ENCODE measurements around the gene LPAR1.
A peak's percentile ranks its signal among the peaks of the same experiment; 100 is the strongest.

LPAR1 gene

DNA sequence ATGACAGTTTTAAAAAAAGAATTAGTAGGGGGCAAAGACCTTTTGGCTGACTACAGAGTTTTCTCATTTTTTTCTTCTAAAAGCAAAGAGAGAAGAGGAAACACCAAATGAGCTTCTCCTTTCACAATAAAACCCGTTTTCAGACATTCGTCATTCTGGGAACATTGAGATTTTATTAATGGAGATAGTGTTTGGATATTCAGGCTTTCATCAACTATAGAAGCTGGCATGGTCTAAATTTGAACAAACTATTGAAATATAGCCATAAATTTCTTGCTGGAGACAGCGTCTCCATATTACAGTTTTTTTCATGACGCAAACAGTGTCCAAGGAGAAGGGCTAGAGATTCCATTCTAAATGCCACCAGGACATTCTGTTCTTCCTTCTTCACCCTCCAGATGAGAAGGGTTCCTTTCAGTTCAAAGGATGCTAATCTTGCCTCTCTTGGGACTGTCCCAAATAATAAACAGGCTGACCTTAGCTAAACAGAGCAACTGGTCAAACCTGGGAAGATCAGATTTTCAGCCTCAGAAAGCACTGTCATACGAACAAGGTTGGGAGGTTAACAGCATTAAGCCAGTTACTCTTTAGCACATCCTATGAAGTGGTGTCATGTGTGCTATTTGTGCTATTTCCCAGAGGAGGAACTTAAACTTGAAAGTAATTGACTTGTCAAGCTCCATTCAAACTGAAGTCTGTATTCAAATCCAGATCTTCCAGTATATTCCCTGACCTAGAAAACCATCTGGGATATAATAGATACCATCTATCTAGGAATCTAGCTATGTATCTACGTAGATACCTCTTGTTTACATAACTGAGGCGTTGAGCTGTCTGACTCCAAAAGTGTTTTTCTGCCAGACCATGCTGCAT lies 125.6 kb downstream of the LPAR1 start:
- no peak for DNase-seq

DNA sequence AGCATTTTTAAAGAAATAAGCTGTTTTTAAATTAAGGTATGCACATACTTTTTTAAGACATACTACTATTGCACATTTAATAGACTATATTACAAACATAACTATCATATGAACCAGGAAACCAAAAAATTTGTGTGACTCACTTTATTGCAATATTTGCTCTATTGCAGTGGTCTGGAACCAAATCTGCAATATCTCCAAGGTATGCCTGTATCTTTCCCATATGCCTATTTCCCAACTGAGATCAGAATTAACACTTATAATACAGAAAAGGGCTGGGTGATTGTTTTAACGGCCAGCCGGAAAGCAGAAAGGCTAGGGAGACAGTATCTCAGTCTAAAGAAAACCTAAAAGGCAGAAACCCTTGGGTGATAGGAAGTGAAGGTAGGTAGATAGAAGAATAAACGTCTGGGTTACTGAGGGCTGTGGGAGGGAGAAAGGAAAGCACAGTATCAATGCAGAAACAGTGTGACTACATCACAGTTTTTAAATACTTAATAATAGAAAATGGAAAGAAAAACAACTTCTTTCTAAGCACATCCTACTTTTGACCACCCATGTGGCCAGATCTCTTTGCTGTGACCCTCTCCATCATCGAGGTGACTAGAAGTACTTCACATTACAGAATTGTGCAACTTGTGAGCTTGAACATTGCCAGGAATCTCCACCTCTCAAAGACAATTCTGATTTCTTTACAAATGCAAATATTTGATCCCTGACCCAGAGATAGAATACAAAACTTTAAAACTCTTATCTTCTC lies 126.4 kb downstream of the LPAR1 start:
- no peak for DNase-seq

DNA sequence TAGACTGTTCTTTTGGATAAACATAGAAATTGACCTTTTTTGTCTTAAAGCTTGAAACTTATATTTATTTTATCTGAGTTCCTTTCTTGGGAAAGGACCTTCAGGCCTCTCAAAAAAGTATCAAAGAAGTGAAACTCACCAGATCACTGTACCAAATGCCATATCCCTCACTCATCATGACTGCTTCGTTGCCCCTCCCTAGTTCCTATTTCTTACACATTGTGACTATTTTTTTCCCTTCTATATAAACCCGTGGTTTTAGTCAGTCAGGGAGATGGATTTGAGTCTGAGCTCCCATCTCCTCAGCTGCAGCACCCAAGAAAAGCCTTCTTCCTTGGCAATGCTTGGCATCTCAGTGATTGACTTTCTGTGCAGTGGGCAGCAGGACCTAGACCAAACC lies 129.4 kb downstream of the LPAR1 start:
- no peak for DNase-seq

DNA sequence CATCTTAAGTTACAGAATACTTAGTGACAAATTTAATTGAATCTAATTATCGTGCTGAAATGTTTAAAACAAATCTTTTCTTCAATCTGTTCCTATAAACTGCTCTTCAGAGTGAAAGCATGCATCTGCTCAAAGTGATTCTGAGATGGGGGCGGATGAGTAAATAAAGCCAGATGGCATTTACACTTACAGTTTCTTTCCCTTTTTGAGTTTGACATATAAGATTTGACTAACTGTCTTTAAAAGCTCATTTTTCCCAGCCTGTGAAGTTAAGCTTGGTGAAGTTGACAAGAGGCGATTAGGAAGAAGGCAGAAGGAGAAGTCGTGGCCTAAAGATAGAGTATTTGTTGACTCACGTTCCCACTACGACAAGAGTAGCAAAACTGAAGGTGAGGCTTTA lies 137.4 kb downstream of the LPAR1 start:
- peak; percentile 90 to 97 for DNase-seq

DNA sequence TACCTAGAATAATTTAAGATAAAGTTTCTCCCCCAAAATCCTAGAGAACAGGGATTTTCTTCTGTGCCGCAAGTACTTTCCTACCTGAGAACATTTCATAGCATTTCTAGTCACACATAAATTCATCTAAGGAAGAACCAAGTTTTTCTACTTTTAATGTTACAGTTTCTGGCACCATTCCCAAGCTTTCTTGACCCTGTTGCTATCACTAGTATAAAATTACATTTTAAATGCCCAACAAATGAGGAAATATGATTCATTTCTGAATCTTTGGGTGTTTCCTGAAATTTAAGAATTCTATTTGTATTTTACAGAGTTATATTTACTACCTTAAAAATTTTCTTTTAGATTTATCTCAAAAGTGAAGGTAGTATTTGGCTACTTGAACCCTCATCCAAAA lies 137.8 kb downstream of the LPAR1 start:
- DNase-seq = no peak

DNA sequence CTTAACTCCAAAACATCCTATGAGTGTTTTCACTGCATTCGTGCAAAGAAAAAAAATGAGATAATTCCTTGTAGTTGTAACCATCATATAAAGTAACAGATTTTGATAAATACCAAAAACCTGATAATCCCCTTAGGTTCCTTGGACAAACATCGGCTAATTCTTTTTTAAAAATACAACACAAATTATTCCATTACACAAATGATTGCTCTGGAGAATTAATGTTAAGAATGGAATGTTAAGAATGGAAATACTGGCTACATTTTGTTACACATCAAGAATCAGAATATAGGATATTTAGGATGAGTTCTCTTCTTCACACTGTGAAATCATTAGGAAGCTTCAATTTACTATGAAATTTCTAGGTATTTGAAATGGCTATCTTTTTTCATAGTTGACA lies 139.4 kb downstream of the LPAR1 start:
- DNase-seq = no peak

DNA sequence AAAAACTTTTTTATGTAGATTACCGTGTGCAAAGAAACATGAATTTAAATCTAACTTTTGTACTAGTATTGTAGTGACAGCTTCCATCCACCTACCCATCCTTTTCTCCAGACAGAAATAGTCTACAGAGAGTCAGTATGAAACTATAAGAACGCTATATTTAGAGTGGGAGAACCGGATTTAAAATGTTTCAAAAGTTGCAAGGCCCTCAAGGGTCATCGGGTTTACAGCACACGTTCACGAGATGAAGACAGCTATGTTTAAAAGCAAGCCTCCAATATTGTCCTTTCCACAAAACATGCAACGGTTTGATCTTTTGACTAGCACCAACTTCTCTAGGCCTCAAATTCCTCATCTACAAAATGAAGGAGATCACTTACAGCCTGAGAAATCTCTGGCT lies 139.9 kb downstream of the LPAR1 start:
- no peak for DNase-seq

DNA sequence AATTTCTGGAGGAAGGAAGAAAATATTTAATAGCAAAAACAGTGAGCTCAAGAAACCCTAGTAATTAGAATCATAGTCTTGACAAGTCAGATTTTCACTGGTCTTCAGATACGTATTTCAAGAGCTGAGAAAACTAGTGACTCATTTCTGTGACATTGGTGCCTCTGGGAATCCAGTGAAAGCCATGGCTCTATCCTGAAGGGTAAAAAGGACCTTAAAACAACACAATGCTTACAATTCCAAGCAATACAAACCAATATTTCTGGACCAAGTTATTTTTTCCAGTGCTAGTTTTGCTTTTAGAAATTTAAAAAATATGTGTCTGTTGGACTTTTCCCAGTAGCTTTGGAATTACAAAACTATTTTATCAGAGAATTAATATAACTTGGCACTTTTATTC lies 140.3 kb downstream of the LPAR1 start:
- DNase-seq = no peak

DNA sequence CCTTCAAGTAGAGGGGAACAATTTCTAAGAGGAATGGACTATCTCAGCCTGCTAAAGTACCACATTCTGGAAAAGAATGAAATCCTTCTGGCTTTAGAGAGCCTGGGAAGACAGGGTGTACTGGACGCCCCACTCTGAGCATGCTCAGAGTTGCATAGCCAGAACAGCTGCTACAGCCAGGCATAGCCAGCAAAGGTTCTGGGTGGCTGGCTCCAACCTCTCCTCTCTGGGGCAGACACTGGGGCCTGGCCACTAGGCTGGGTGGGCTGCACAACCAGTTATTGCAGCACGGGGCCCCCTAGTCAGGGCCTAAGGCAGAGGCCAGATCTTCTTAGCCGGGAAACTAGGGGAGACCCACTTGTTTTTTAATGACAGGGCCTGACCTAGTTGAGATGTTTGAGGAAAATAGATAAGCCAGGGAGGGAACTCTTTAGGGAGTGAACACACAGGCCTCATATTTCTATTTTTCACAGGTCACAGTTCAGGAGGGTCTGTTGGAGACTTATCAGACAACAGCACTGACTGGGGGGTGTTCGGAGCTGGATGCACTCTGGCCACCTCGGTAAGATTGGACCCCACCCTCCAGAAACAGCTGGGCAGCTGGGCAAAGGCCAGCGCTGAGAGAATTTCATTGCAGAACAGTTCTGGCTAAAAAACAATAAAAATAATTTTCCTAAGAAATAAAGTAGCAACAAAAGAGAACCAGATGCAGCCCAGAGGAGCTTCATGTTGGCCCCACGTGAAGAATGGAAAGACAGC lies 142.9 kb downstream of the LPAR1 start:
- DNase-seq = no peak

DNA sequence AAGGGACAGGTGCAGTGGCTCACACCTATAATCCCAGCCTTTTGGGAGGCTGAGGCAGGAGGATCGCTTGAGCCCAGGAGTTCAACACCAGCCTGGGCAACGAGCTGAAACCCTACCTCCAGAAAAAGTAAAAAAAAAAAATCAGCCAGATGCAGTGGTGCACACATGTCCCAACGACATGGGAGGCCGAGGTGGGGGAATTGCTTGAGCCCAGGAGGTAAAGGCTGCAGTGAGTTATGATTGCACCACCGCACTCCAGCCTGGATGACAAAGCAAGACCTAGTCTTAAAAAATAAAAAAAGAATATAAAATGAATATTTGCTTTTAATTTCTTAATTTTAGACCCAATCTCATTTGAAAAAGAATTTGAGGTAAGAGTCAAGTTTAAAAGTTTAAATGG lies 143.5 kb downstream of the LPAR1 start:
- no peak for DNase-seq

DNA sequence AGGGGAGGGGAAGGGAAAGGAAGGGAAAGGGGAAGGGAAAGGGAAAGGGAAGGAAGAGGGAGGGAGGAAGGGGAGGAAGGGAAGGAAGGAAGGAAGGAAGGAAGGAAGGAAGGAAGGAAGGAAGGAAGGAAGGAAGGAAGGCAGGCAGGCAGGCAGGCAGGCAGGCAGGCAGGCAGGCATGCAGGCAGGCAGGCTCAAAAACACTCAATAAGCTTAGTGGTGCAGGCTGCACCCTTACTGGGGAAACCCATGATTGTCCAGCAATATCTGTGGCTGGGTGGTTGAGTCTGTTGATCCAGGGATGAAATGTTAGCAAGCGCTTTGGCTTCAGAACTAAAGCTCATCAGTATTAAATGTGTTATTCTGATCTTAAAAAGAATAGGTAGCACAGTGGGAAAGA lies 145.6 kb downstream of the LPAR1 start:
- no peak for DNase-seq

DNA sequence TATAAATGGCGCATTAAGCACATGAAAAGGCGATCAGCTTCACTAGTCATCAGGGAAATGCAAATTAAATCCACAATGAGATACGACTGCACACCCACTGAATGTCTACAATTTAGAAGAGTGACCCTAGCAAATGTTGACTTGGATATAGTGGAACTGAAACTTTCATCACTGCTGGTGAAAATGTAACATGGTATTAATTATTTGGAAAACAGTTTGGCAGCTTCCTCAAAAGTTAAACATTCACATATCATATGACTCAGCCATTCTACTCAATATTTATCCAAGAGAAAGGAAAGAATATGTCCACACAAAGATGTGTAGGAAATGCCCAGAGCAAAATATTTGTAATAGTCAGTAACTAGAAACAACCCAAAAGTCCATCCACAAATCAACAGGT lies 146.5 kb downstream of the LPAR1 start:
- DNase-seq = no peak

DNA sequence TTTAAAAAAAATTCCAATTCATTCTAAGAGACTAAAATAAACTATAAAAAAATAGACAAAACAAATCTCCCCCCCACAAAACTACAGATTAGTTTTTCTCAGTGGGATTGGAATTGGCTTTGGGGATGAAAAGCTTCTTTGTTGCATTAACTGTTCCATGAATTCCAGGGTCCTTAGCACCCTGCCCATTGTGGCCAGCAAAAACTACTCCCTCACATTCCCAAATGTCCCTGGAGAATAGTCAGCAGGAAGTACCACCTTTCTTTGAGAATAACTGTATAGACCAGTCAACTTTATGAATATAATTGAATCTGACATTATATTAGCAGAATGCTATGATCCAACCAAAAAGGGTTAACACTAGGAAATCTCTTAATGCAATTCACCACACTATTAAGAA lies 147.9 kb downstream of the LPAR1 start:
- no peak for DNase-seq

DNA sequence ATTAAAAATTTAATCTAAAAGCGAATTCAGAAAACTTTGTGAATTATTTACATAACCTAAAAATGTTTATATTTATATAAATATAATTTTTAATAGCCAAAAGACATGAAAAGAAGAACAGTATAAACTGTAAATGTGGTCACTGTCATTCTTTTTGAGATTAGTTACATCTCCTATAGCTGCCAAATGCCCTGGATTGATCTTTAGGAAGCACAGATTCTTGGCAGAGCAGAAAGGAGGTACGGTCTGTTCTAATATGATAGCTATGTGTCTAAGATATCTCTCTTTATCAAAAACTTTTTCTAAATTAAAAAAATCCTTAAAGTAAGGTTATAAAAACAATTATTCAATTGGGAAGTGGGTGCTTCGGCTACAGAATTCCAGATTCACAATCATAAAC lies 151.0 kb downstream of the LPAR1 start:
- no peak for DNase-seq

DNA sequence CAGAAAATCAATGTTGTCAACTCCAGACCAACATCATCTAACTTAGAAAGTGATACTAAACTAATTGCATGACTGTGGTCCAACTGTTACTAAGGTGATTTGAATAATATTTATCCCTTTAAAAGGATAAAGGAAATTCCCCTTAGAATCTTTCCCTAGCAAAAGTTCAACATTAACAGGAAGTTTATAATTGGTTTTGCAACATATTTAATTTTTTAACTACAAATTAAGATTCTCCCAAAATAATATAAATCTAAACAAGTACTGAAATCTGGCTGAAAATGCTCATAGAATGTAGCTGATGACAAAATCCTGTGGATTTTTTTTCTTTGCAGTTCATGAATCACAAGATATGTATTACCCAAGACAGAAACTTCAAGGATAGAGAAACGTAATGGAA lies 151.4 kb downstream of the LPAR1 start:
- DNase-seq = no peak

DNA sequence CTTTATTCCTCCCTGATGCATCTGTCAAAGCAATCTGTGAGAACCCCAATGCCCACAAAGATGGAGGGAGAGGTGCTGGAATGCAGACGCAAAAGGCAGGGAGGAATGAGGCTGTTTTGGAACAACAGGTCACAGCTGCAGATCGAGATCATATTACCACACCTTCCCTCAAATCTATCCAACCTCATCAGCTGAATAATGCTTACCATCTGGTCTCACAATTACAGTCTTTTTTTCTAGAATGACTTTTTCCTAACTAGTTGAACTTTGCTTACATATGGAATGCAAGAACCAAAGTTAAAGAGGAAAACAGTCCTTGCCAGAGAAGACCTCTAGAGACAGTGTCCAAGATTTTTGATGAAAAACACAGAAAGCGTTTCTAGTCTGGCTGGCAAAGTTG lies 158.1 kb downstream of the LPAR1 start:
- DNase-seq = peak; percentile 88 to 95

DNA sequence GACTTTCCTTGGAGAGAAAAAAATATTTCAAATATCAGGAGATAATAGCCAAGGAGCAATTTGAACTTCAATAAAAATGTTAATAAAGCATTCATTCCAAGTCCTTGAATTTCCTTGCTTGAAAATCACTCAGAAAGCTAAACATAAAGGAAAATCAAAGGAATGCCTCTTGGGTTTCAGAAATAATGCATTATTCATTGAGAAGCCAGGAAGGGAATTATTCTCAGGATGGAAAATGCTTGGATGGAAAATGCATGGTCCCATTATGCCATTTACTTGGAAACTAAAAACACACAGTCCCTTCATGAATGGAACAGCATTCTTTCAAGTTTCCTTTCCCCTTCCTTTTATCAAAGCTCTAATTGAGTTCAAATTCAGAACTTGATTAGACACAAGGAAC lies 160.9 kb downstream of the LPAR1 start:
- no peak for DNase-seq

DNA sequence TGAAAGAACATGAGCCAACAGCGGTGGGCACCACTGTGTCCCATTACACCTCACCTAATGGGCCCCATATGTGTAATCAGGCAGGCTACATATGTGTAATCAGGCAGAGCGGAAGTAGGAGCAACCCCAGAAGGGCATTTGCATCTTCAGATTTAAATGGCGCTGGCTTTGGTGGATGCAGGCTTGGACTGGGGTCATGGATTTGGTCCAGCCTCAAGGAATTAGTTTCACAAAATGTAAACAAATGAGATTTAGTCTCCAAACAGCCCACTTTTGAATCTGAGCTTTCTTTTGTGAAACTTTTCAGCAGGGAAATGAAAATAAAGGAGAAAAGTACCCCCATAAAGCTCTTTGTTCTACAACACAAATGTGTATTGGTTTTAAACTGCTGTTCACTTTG lies 161.3 kb downstream of the LPAR1 start:
- DNase-seq = no peak

DNA sequence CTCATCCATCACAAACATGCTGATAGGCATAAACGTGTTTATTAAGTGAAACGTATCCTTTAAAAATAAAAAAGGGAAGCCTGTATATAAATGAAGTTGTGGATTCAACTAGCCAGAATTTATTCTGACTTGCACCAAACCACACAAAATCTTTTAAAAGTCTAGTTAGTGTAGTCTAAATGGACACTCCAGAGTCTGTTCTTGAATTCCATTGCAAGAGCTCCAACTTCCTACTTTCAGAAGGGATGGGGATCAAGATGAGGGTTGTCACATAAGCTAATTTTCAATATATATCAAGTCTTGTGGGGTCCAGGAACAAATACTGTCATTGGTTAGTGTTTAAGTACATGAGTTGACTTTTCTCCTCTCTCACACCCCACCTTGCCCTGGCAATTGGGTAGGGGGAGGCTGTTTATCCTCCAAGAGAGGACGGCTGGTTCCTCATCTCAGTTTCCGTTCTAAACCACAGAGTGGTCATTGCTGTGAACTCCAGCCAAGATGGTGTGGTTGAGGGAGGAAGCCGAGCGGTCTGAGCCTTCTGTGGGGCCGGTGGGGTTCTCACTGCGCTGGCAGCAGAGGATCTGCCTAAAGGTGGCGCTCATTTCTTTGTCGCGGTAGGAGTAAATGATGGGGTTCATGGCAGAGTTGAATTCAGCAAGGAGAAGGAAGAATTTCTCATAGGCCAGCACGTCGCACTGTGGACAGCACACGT lies 163.2 kb downstream of the LPAR1 start:
- no peak for DNase-seq

DNA sequence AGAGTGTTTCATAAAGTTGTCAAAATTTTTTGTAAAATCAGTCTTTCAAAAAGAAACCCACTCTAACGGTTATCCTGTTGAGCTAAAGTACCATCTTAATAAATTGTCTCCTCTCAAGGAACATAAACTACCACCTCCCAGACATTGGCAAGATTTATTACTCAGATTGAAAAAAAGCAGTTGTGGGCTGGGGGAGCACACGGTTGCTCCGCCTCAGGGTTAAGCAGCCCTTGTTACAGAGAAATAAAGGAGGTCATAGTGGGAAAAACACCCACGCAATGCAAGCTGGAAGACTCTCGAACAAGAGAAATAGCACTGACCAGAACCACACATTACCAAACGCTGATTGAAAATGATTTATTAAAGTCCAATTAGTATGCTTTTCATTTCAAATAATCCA lies 165.3 kb downstream of the LPAR1 start:
- no peak for DNase-seq

DNA sequence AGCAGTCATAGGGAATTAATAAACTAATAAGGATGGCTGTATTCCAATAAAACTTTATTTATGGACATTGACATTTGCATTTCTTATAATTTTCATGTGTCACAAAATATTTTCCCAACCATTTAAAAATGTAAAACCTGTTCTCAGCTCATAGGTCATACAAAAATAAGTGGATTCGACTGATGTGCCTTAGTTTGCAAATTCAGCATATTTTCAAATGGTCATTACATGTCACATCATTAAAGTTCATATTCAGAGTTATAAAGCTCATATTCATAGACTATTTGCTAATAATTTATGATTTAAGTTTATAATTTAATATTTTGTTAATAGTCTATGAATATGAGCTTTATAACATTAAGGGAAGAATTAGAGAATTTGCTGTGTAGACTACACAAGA lies 166.5 kb downstream of the LPAR1 start:
- no peak for DNase-seq

DNA sequence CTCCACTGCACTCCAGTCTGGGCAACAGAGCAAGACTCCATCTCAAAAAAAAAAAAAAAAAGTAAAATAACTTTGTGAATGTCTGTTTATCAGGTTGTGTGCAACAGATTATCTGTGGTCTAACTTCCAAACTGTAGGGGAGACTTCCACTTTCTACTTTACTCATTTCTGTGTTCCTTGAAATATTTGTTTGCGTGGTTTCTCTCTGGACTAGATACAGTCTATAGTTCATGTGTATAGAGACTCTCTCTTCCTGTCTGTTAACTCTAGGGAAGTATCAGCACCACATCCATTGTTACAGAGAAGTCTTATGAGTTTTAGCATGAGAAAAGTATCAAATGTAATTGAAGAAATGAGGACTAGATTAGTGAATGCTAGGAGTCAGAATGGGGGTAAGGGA lies 168.3 kb downstream of the LPAR1 start:
- DNase-seq = no peak

DNA sequence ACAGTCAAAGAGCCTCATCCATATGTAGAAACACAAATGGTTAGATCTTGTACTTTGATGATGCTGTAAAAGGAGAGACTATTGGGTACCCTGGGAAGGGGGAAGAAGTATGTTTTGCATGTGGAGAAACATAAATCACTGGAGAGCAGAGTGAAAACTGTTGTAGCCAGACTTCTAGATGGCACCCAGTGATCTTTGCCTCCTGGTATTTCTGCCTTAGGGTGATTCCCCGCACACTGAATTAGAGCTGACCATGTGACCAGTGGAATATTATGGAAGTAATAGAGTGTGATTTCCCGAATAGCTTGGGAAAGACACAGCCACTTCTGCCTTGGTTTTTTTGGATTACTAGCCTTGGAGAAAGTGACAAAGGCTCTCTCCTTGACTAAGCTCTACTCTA lies 174.3 kb downstream of the LPAR1 start:
- no peak for DNase-seq
